Thyroid gland (tissue), 4 donors: Measurements from ENCODE around the gene STRN3. TPM values are rescaled to one million over a fixed set of nuclear protein-coding genes. Genes with fewer than 3 reads are reported as not detected.

Experiments
- DNase-seq, 2 donors: peaks; one replicate each; pipeline ENCODE4 v3.0.0-alpha.2; 2019
- H3K27ac ChIP-seq, 3 donors: fragments of 200-600 bp; sonication (generic); 1 replicate in 2 of 3; 2 replicates in 1 of 3; pipeline ENCODE4 v1.5.1; 2016 to 2019; ENCODE audit warnings: mild to moderate bottlenecking in 1 of 3, moderate library complexity in 1 of 3
- H3K27me3 ChIP-seq: fragments of 200-600 bp; sonication (generic); one replicate; pipeline ENCODE4 v1.5.1; 2019
- H3K36me3 ChIP-seq, 2 donors: fragments of 200-600 bp; sonication (generic); one replicate each; pipeline ENCODE4 v1.5.1; 2016 to 2019
- H3K4me1 ChIP-seq, 2 donors: fragments of 200-600 bp; sonication (generic); one replicate each; pipeline ENCODE4 v1.5.1; 2017 to 2019
- H3K4me3 ChIP-seq, 3 donors: fragments of 200-600 bp; sonication (generic); replicated peaks in 1 of 3; 1 replicate in 2 of 3; 2 replicates in 1 of 3; pipeline ENCODE4 v1.5.1; 2016; ENCODE audit warnings: mild to moderate bottlenecking in 1 of 3
- H3K9me3 ChIP-seq: fragments of 200-600 bp; sonication (generic); one replicate; pipeline ENCODE4 v1.5.1; 2017
- POLR2A ChIP-seq, 2 donors: fragments of 450-650 bp; IDR thresholded peaks; one replicate each; pipeline ENCODE4 v1.6.1; 2017; ENCODE audit warnings: antibody characterized with exemption in 2 of 2, mild to moderate bottlenecking in 2 of 2, moderate library complexity in 1 of 2
- WGBS, 2 donors: methylation state at CpG; one replicate each; pipeline ENCODE4 v1.1.5; 2017; 5-methylcytosine and 5-hydroxymethylcytosine counted together
- intact Hi-C: fragments of 100-400 bp; cut with DNase I; formaldehyde crosslinking; loops from one replicate; pipeline ENCODE4 v1.15.1; 2023
- total RNA-seq, 4 donors: library from RNA; depleted of rRNA; stranded (reverse); fragments of >200 nt; gene quantifications; one replicate each; pipeline ENCODE4 v1.2.3, GENCODE V29; 2016
- TF ChIP-seq, protein P1 (sequence below), 6 experiments: fragments of 200-600 bp in 3 of 6; fragments of 450-650 bp in 3 of 6; sonication (generic) in 3 of 6; IDR thresholded peaks; one replicate each; pipeline ENCODE4 v1.5.1; 2016 to 2019; ENCODE audit warnings: antibody characterized with exemption in 6 of 6, mild to moderate bottlenecking in 2 of 6, inconsistent platforms in 1 of 6, moderate library complexity in 1 of 6

Gene STRN3
- total RNA-seq, 4 donors from 2014 or later, result 46.3 to 77.5 (median 53.6) TPM

GRCh38 chr14:31024577-31025366 lies 1.4 kb downstream of the STRN3 start:
- intact Hi-C loops, result no loop called here

DNA sequence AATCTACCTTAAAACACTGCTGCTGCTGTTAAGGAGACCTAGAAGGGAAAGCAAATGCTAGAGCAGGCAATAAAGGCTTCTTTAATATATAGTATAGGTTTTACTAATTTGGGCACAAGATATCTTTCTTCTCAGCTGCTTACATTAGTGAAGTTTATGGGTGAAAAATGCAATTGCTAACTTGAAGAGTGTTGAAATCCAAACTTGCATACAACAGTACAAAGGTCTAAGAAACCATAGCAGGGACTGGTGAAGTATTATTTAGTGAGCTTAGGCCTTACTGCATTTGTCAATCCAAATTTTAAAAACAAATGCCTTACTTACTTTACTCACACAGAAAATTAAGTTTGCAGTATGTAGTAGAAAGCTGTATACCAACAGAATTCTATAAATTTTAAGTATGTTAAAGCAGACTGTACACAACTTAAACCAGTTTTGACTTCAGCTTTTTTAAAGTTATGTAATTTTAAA lies 2.1 kb downstream of the STRN3 start:
- no peaks in the 10 kb centered on the region for H3K9me3 ChIP-seq
- TF ChIP-seq, protein P1, sequence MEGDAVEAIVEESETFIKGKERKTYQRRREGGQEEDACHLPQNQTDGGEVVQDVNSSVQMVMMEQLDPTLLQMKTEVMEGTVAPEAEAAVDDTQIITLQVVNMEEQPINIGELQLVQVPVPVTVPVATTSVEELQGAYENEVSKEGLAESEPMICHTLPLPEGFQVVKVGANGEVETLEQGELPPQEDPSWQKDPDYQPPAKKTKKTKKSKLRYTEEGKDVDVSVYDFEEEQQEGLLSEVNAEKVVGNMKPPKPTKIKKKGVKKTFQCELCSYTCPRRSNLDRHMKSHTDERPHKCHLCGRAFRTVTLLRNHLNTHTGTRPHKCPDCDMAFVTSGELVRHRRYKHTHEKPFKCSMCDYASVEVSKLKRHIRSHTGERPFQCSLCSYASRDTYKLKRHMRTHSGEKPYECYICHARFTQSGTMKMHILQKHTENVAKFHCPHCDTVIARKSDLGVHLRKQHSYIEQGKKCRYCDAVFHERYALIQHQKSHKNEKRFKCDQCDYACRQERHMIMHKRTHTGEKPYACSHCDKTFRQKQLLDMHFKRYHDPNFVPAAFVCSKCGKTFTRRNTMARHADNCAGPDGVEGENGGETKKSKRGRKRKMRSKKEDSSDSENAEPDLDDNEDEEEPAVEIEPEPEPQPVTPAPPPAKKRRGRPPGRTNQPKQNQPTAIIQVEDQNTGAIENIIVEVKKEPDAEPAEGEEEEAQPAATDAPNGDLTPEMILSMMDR (IDR thresholded peaks at IDR 0.05), result no peak
- H3K27me3 ChIP-seq, result no peaks in the 10 kb centered on the region
- H3K4me1 ChIP-seq, result peaks cover 34 to 42% of the 10 kb centered on the region in 2 donors
- H3K4me3 ChIP-seq, result peak overlapping the region in 1 of 3 donors; percentile 83
- H3K36me3 ChIP-seq, result no peaks in the 10 kb centered on the region
- intact Hi-C loops, result no loop called here
- H3K27ac ChIP-seq, result peak overlapping the region in 1 of 3 donors; percentile 99
- no peak for DNase-seq

More at GRCh38 chr14:31024577-31025366, 1.4 kb downstream of the STRN3 start:
- Histone ChIP-seq H3K27ac (peak overlapping the region; percentile 99 to 100 (median 99)), H3K36me3 (no peaks in the 10 kb centered on the region), H3K4me3 (peak overlapping the region; percentile 83 to 100 (median 99)), H3K9me3 (no peaks in the 10 kb centered on the region), H3K4me1 (peaks cover 34 to 42% of the 10 kb centered on the region in 2 donors), H3K27me3 (no peaks in the 10 kb centered on the region)
- no peak for DNase-seq
- 6 to 8% methylated on average over 11 of the region's 11 CpGs for WGBS, 2 donors
- TF ChIP-seq, protein P1 (IDR thresholded peaks at IDR 0.05), result no peak
- TF ChIP-seq POLR2A (IDR thresholded peaks at IDR 0.05), result no peak

DNA sequence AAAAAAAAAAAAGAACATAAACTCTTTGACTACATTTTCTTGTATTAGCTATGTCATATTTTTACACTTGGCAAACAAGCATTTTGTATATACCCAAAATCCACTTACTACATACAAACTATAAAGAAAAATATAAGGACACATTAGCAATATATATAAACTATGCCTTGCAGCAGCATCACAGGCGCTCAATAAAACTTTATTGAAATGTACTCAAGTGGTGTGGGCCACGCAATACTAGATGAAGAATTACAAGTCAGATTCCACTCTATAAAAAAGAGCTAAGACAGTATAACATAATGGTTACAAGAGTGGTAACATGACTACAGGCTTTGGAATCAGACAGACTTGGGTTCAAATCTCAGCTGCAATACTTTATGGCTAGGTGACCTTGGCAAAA lies 3.8 kb downstream of the STRN3 start:
- TF ChIP-seq, protein P1 (IDR thresholded peaks at IDR 0.05), result no peak
- no peak for TF ChIP-seq POLR2A (IDR thresholded peaks at IDR 0.05)
- H3K4me1 ChIP-seq, result peaks cover 34 to 42% of the 10 kb centered on the region in 2 donors
- H3K9me3 ChIP-seq, result no peaks in the 10 kb centered on the region
- no peak for DNase-seq
- no peaks in the 10 kb centered on the region for H3K27me3 ChIP-seq
- H3K4me3 ChIP-seq, result no peak overlapping the region
- no peaks in the 10 kb centered on the region for H3K36me3 ChIP-seq
- H3K27ac ChIP-seq, result peak overlapping the region in 2 of 3 donors; percentile 42 to 44
- WGBS, 2 donors, result 48 to 98% methylated on average over 2 of the region's 2 CpGs
- intact Hi-C loops, result no loop called here

DNA sequence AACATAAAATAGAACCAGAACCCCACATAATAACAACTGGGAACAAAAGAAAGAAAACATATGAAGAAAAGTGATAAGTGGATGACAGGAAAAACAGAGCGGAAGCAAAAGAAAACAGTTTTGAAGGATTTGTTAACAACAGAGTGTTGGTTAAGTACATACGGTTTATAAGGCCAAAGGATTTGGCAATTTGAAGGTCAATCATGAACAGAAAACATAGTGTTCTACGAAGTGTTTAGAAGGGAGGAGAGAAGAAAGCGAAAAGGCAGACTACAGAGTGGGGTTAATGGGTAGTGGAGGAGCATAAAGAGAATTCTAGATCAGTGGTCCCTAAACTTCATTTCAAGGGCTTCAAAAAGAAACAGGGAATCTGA lies 4.6 kb downstream of the STRN3 start:
- Histone ChIP-seq H3K4me1 (peaks cover 34 to 39% of the 10 kb centered on the region in 2 donors), H3K27me3 (no peaks in the 10 kb centered on the region), H3K4me3 (no peak overlapping the region), H3K9me3 (no peaks in the 10 kb centered on the region), H3K27ac (peak overlapping the region; percentile 31 to 44 (median 42)), H3K36me3 (no peaks in the 10 kb centered on the region)
- WGBS, 2 donors, result 44 to 52% methylated on average over 4 of the region's 4 CpGs
- peak in 1 of 2 donors; percentile 7 for TF ChIP-seq POLR2A (IDR thresholded peaks at IDR 0.05)
- TF ChIP-seq, protein P1 (IDR thresholded peaks at IDR 0.05), result no peak
- intact Hi-C loops, result no loop called here
- DNase-seq, result no peak
